Stimulated activated CD4-positive, alpha-beta T cell treated with anti-CD3 and anti-CD28 coated beads, Interleukin-4, amount 100 ng/mL, for 24 hours (primary cell): Measurements from ENCODE around the gene VAMP5.

Experiments
- DNase-seq: peaks from one replicate; pipeline ENCODE4 v3.0.0-alpha.2; 2020

Gene VAMP5

DNA sequence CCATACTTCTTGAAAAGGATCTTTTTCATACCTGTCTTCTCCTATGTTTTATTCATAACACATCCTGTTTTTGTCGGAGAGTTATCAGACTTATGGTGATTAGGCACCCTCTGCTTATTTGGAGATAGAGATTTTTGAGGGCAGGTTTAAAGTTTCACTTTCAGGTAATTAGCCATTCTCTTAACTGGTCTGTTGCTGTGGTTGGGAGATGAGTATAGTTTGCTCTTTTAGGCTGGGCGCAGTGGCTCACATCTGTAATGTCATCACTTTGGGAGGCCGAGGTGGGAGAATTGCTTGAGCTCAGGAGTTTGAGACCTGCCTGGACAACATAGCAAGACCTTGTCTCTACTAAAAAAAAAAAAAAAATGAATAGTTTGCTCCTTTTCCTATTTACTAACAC lies 58.5 kb downstream of the VAMP5 start:
- DNase-seq = no peak
